ENCODE data around the gene DNAJB1.

DNAJB1 gene

GRCh38 chr19:14473073-14473977, 44.9 kb downstream of the DNAJB1 start:
- peak; percentile 53 for DNase-seq (ENCODE audit: low spot score)

- DNase-seq (ENCODE audit: low spot score): peak; percentile 90
Observed at GRCh38 chr19:14472202-14472938, 45.8 kb downstream of the DNAJB1 start.

- no peak for DNase-seq (ENCODE audit: low spot score)
Observed at GRCh38 chr19:14471436-14472187, 46.6 kb downstream of the DNAJB1 start.

GRCh38 chr19:14470031-14470876, 47.9 kb downstream of the DNAJB1 start:
- DNase-seq (ENCODE audit: low spot score): no peak

- no peak for DNase-seq (ENCODE audit: low spot score)
Observed at GRCh38 chr19:14467816-14468215, 50.4 kb downstream of the DNAJB1 start.

- DNase-seq (ENCODE audit: low spot score): no peak
Observed at GRCh38 chr19:14467391-14467790, 50.8 kb downstream of the DNAJB1 start.
